NCI-H526 treated with DMSO at 0.1 percent for 48 hours (cell line): Measurements from ENCODE around the gene ELMOD2.

Experiments
- DNase-seq: peaks from one replicate; lab custom pipeline; 2025; lab: John Stamatoyannopoulos, UW

Gene ELMOD2

DNA sequence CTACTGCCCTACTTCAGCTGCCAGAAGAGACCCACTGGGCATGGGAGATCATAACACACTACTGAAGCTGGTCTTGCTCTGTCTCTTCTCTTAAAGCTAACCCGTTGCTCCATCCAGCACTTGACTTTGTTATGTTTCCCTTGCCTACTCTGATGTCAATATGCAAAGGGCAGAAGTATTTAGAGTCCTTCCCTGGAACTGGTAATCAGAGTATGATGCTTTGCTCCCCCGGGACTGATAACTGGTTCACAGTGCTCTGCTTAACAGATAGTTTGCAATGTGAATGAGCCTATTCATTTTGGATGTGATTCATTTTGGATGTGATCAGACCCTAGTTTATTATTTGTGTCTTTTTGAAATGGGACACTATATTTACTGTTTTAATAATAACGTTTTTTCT is 57.1 kb downstream of the ELMOD2 start:
- peak; percentile 34 for DNase-seq

DNA sequence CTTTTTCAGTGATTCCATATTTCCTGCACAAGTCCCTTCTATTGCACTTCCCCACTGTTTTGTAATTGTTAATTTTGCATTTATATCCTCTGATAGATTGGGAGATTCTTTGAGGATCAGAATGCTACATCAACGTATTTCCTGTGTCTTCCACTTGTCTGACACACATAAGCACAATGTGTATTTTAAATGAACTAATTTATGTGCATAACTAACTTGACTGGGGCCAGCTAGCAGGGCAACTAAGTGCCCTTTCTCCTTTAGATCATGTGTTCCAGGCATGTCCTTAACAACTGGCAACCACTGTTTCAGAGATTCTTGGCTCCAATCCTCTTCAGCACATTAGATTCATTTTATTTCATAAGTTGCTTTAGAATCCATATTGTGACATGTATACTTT is 60.5 kb downstream of the ELMOD2 start:
- DNase-seq: no peak

DNA sequence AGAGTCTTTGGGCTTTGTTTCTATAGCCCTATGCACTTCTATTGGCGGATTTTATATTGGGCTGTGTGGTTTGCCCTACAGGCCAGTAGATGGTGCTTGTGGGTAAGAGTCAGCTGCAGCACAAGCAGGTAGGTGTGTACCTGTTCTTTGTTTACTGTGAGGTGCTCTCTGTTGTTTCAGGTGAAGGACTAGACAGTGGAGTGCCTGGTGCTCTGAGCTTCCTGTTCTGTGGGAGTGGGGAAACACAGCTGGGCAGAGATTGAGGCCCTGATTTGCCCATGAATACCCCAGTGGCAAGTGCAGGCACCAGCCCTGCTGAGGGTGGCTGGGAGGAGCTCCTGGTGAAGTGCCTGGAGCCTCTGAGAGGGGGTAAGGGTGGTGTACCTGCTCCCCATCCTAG is 71.1 kb downstream of the ELMOD2 start:
- peak; percentile 62 for DNase-seq

DNA sequence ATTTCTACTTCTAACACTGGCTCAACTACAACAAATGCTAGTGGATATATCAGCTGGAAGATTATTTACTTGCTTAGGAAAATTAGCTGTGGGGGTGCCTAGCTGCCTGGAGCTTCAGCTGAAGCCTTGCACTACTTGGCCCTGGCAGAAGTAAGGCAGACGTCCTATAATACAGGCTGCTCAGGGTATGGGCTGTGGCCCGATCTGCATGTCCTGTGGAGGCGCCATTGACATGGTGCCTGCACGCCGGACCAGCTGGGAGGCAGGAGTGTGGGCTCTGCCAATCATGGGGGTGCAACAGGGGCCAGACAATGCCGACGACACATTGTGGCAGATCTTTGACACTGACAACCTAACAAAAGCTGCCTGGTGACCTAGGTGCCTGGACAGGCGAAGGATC is 76.4 kb downstream of the ELMOD2 start:
- peak; percentile 74 for DNase-seq

DNA sequence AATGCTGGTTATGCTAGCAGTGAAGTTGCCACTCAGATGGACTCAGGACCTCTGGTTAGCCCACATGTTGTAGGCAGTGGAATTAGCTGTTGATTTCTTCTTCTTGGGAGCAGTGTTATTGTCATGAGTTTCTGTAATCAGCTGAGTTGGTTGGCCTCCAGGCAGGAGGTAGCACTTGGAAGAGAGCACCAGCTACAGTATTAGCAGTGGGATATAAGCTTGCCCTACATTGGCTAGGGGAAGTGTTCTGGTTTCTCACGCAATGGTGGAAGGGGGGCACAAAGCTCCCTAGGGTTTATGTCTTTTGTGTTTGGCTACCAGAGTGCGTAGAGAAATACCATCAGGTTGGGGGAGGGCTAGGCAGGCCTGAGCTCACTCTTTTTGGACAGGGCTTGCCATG is 78.7 kb downstream of the ELMOD2 start:
- DNase-seq: no peak

DNA sequence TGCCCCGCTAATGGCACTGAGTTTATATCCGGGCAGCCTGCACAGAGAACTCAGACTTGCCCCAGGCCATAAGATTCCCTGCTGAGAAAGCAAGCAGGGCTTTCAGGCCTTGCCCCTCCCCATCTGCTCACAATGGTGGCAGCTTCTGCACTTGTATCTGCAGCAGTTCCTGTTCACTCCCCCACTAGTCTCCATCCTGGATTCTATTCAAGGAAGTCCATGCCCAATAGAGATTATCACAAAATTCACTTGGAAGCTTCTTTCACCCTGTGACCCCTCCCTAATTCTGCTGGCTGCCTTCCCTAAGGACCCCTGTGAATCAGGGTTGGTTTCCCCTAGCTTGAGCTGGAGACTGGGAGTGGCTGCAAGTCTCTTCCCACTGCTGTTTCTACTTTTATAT is 79.3 kb downstream of the ELMOD2 start:
- DNase-seq: no peak
